ENCODE measurements around the gene OAF. TPM values are rescaled to one million over a fixed set of nuclear protein-coding genes. Genes with fewer than 3 reads are reported as not detected.

Gene OAF
- total RNA-seq, 4 donors from 2014 or later = 30.0 to 100 (median 42.4) TPM

- WGBS, 2 donors (ENCODE audit: low coverage in 1 of 2) = 93% methylated on average over 3 of the region's 15 CpGs; no CpG with 5 or more reads in 1 of the 2 donors
- no peak for TF ChIP-seq POLR2AphosphoS5 (IDR thresholded peaks at IDR 0.05)
- no peak for TF ChIP-seq EP300 (IDR thresholded peaks at IDR 0.05)
- no peak for TF ChIP-seq POLR2A (IDR thresholded peaks at IDR 0.05)
- TF ChIP-seq CTCF (IDR thresholded peaks at IDR 0.05) = no peak
These were observed 17.8 kb upstream of the OAF start for GRCh38 chr11:120192831-120193625.

GRCh38 chr11:120194166-120194565, 16.7 kb upstream of the OAF start:
- no peaks in the 10 kb centered on the region for H3K36me3 ChIP-seq
- H3K27me3 ChIP-seq = peaks cover 21% of the 10 kb centered on the region
- H3K9me3 ChIP-seq = no peaks in the 10 kb centered on the region
- H3K27ac ChIP-seq = no peak overlapping the region
- TF ChIP-seq POLR2AphosphoS5 (IDR thresholded peaks at IDR 0.05) = no peak
- no peak for TF ChIP-seq EP300 (IDR thresholded peaks at IDR 0.05)
- no peak for TF ChIP-seq CTCF (IDR thresholded peaks at IDR 0.05)
- TF ChIP-seq POLR2A (IDR thresholded peaks at IDR 0.05) = no peak
- WGBS, 2 donors (ENCODE audit: low coverage in 1 of 2) = no CpG with 5 or more reads among the region's 4 CpGs
- H3K4me1 ChIP-seq = peaks cover 0 to 33% (median 8%) of the 10 kb centered on the region in 3 donors
- H3K4me3 ChIP-seq = no peak overlapping the region
- no peak for ATAC-seq

More at GRCh38 chr11:120192831-120193625, 17.8 kb upstream of the OAF start:
- Histone ChIP-seq H3K36me3 (no peaks in the 10 kb centered on the region), H3K9me3 (no peaks in the 10 kb centered on the region), H3K4me3 (no peak overlapping the region), H3K27ac (no peak overlapping the region), H3K27me3 (peaks cover 20% of the 10 kb centered on the region), H3K4me1 (peaks cover 0 to 37% (median 8%) of the 10 kb centered on the region in 3 donors)
- ATAC-seq = no peak

GRCh38 chr11:120195601-120196320, 15.1 kb upstream of the OAF start:
- Histone ChIP-seq H3K4me1 (peaks cover 0 to 32% (median 8%) of the 10 kb centered on the region in 3 donors), H3K36me3 (no peaks in the 10 kb centered on the region), H3K27me3 (peaks cover 19% of the 10 kb centered on the region), H3K4me3 (no peak overlapping the region), H3K9me3 (no peaks in the 10 kb centered on the region), H3K27ac (peak overlapping the region in 1 of 4 donors; percentile 62)
- 54 to 66% methylated on average over 4 to 6 of the region's 13 CpGs for WGBS, 2 donors (ENCODE audit: low coverage in 1 of 2)
- no peak for ATAC-seq
- TF ChIP-seq CTCF (IDR thresholded peaks at IDR 0.05) = no peak
- no peak for TF ChIP-seq POLR2AphosphoS5 (IDR thresholded peaks at IDR 0.05)
- no peak for TF ChIP-seq POLR2A (IDR thresholded peaks at IDR 0.05)
- TF ChIP-seq EP300 (IDR thresholded peaks at IDR 0.05) = no peak

GRCh38 chr11:120196826-120197225, 14.0 kb upstream of the OAF start:
- 90% methylated on average over 2 to 5 of the region's 6 CpGs for WGBS, 2 donors (ENCODE audit: low coverage in 1 of 2)
- no peak for ATAC-seq
- Histone ChIP-seq H3K27me3 (peaks cover 23% of the 10 kb centered on the region), H3K4me3 (no peak overlapping the region), H3K36me3 (no peaks in the 10 kb centered on the region), H3K27ac (peak overlapping the region in 3 of 4 donors; percentile 37 to 62 (median 55)), H3K4me1 (peaks cover 0 to 32% (median 8%) of the 10 kb centered on the region in 3 donors), H3K9me3 (no peaks in the 10 kb centered on the region)
- no peak for TF ChIP-seq CTCF (IDR thresholded peaks at IDR 0.05)
